Aorta (tissue), 5 donors: Measurements from ENCODE around the gene HSD3B7. TPM values are rescaled to one million over a fixed set of nuclear protein-coding genes. Genes with fewer than 3 reads are reported as not detected.

ENCODE experiments used
- ATAC-seq: fragments of 200-7000 bp; cut with Tn5 transposase; one replicate; pipeline ENCODE4 v1.9.1; 2022; ENCODE audit warnings: moderate library complexity; ENCODE audit not compliant: low FRiP score
- DNase-seq, 2 donors: peaks; one replicate each; pipeline ENCODE4 v3.0.0-alpha.2; 2020
- H3K27ac ChIP-seq, 2 donors: one replicate each; pipeline ENCODE4 v1.5.1; 2013; ENCODE audit warnings: low read length in 2 of 2, mild to moderate bottlenecking in 2 of 2, moderate library complexity in 2 of 2, control low read depth in 1 of 2, inconsistent platforms in 1 of 2, low read depth in 1 of 2
- H3K27me3 ChIP-seq, 2 donors: one replicate each; pipeline ENCODE4 v1.6.1; 2013; ENCODE audit warnings: control low read depth in 1 of 2, low read length in 1 of 2, mild to moderate bottlenecking in 1 of 2, moderate library complexity in 1 of 2; ENCODE audit not compliant: insufficient read depth in 2 of 2, control insufficient read depth in 1 of 2
- H3K36me3 ChIP-seq, 2 donors: one replicate each; pipeline ENCODE4 v1.6.1; 2013; ENCODE audit warnings: control low read depth in 1 of 2, low read length in 1 of 2, mild to moderate bottlenecking in 1 of 2; ENCODE audit not compliant: insufficient read depth in 2 of 2, control insufficient read depth in 1 of 2
- H3K4me1 ChIP-seq, 2 donors: one replicate each; pipeline ENCODE4 v1.6.1; 2013; ENCODE audit warnings: low read length in 2 of 2, control low read depth in 1 of 2, mild to moderate bottlenecking in 1 of 2, moderate library complexity in 1 of 2; ENCODE audit not compliant: insufficient read depth in 2 of 2, control insufficient read depth in 1 of 2
- H3K4me3 ChIP-seq, 2 donors: one replicate each; pipeline ENCODE4 v1.5.1; 2013; ENCODE audit warnings: low read length in 2 of 2, control low read depth in 1 of 2, mild to moderate bottlenecking in 1 of 2
- H3K9me3 ChIP-seq: one replicate; pipeline ENCODE4 v1.6.1; 2013; ENCODE audit warnings: mild to moderate bottlenecking, low read length; ENCODE audit not compliant: control insufficient read depth
- WGBS, 2 donors: extraction: QIAGEN DNeasy Blood & Tissue Kit; methylation state at CpG; one replicate each; pipeline ENCODE4 v1.1.7; 2013; 5-methylcytosine and 5-hydroxymethylcytosine counted together
- intact Hi-C, 2 donors: fragments of 100-400 bp; cut with DNase I; formaldehyde crosslinking; loops; one replicate each; pipeline versions ENCODE4 v1.14.2 to v1.15.0; 2022
- polyA plus RNA-seq, 2 donors: library from polyadenylated mRNA; stranded (reverse); fragments of 200-250 nt; gene quantifications; one replicate each; pipeline ENCODE4 v1.2.3, GENCODE V29; 2013
- total RNA-seq, 2 donors: library from RNA; stranded (reverse); fragmentation: NEBNext Ultra II Directional; extraction: Animal tissue kit (Norgen Biotek cat#: 25700); gene quantifications; one replicate each; pipeline ENCODE4 v1.2.1, GENCODE V29; 2021
- donor health status: healthy with polysubstance abuse.
- donor health status: Bipolar disorder and iron deficiency.
- donor health status: DM: no; HTN: no; CAD: no.
- donor health status: DM: no; HTN: no; CAD: no.
- donor health status: DM: yes; HTN: yes; CAD: no.

The HSD3B7 gene
- total and polyA plus RNA-seq, 4 donors = 8.6 to 31.3 (median 12.0) TPM

- H3K27ac ChIP-seq = no peak overlapping the region
- peaks cover 0 to 4% of the 10 kb centered on the region in 2 donors for H3K36me3 ChIP-seq
- no peaks in the 10 kb centered on the region for H3K4me1 ChIP-seq
- intact Hi-C loops = loop anchor here (2.0 to 10.0 kb wide), 4 partner anchors 91 to 883 kb away; partner anchors contain the start of genes ZNF646 (in 1 of the 2), ZNF668 (in 1 of the 2) and ZNF843 (in 1 of the 2)
- ATAC-seq (no peak), DNase-seq (no peak)
- no peak overlapping the region for H3K4me3 ChIP-seq
- WGBS, 2 donors = 77 to 79% methylated on average over 14 of the region's 14 CpGs
- H3K9me3 ChIP-seq = no peaks in the 10 kb centered on the region
- H3K27me3 ChIP-seq = no peaks in the 10 kb centered on the region
Measured at GRCh38 chr16:30983898-30984610, 953 bp upstream of the HSD3B7 start.

GRCh38 chr16:30985401-30986128 lies 558 bp downstream of the HSD3B7 start:
- Histone ChIP-seq H3K36me3 (peaks cover 0 to 3% of the 10 kb centered on the region in 2 donors), H3K4me1 (no peaks in the 10 kb centered on the region), H3K27me3 (no peaks in the 10 kb centered on the region), H3K27ac (no peak overlapping the region), H3K4me3 (peak overlapping the region in 1 of 2 donors; percentile 18), H3K9me3 (no peaks in the 10 kb centered on the region)
- intact Hi-C loops = loop anchor here (1.0 to 10.0 kb wide), 7 partner anchors 52 to 882 kb away; partner anchors contain the start of genes VKORC1 (in 1 of the 2), ZNF646 (in 1 of the 2), ZNF668 (in 1 of the 2) and ZNF843 (in 1 of the 2)
- WGBS, 2 donors = 46 to 49% methylated on average over 20 of the region's 20 CpGs
- peak; percentile 20 for ATAC-seq
- peak in 1 of 2 donors; percentile 82 for DNase-seq

GRCh38 chr16:30986129-30986991 lies 1.4 kb downstream of the HSD3B7 start:
- 91 to 95% methylated on average over 29 of the region's 29 CpGs for WGBS, 2 donors
- DNase-seq = peak in 1 of 2 donors; percentile 70
- H3K27ac ChIP-seq = no peak overlapping the region
- no peak for ATAC-seq
- no peaks in the 10 kb centered on the region for H3K4me1 ChIP-seq
- no peaks in the 10 kb centered on the region for H3K36me3 ChIP-seq
- H3K4me3 ChIP-seq = no peak overlapping the region
- H3K27me3 ChIP-seq = no peaks in the 10 kb centered on the region
- intact Hi-C loops = loop anchor here (5.0 to 10.0 kb wide), 5 partner anchors 51 to 881 kb away; partner anchors contain the start of genes VKORC1 (in 1 of the 2), ZNF646 (in 1 of the 2) and ZNF668 (in 1 of the 2)
- no peaks in the 10 kb centered on the region for H3K9me3 ChIP-seq

GRCh38 chr16:30987581-30988190 lies 2.7 kb downstream of the HSD3B7 start:
- H3K27ac ChIP-seq = no peak overlapping the region
- no peaks in the 10 kb centered on the region for H3K9me3 ChIP-seq
- no peaks in the 10 kb centered on the region for H3K4me1 ChIP-seq
- H3K36me3 ChIP-seq = no peaks in the 10 kb centered on the region
- intact Hi-C loops = loop anchor here (5.0 to 10.0 kb wide), 5 partner anchors 50 to 880 kb away; partner anchors contain the start of genes VKORC1 (in 1 of the 2), ZNF646 (in 1 of the 2) and ZNF668 (in 1 of the 2)
- 94% methylated on average over 30 of the region's 30 CpGs for WGBS, 2 donors
- no peaks in the 10 kb centered on the region for H3K27me3 ChIP-seq
- DNase-seq (no peak), ATAC-seq (no peak)
- no peak overlapping the region for H3K4me3 ChIP-seq

- no peaks in the 10 kb centered on the region for H3K4me1 ChIP-seq
- intact Hi-C loops = loop anchor here (5.0 to 10.0 kb wide), 5 partner anchors 48 to 878 kb away; partner anchors contain the start of genes VKORC1 (in 1 of the 2), ZNF646 (in 1 of the 2) and ZNF668 (in 1 of the 2)
- ATAC-seq (no peak), DNase-seq (peak in 1 of 2 donors; percentile 64)
- H3K4me3 ChIP-seq = no peak overlapping the region
- H3K36me3 ChIP-seq = no peaks in the 10 kb centered on the region
- 83 to 87% methylated on average over 23 of the region's 23 CpGs for WGBS, 2 donors
- H3K9me3 ChIP-seq = no peaks in the 10 kb centered on the region
- no peaks in the 10 kb centered on the region for H3K27me3 ChIP-seq
- H3K27ac ChIP-seq = no peak overlapping the region
Measured at GRCh38 chr16:30989469-30990047, 4.6 kb downstream of the HSD3B7 start.

- no peak overlapping the region for H3K27ac ChIP-seq
- H3K4me3 ChIP-seq = no peak overlapping the region
- intact Hi-C loops = no loop called here
- H3K36me3 ChIP-seq = no peaks in the 10 kb centered on the region
- DNase-seq = peak in 1 of 2 donors; percentile 71
- ATAC-seq = no peak
- no peaks in the 10 kb centered on the region for H3K4me1 ChIP-seq
- 73 to 75% methylated on average over 12 of the region's 12 CpGs for WGBS, 2 donors
- H3K27me3 ChIP-seq = no peaks in the 10 kb centered on the region
- H3K9me3 ChIP-seq = no peaks in the 10 kb centered on the region
Measured at GRCh38 chr16:30990105-30990504, 5.1 kb downstream of the HSD3B7 start.

- Histone ChIP-seq H3K4me3 (no peak overlapping the region), H3K4me1 (no peaks in the 10 kb centered on the region), H3K9me3 (no peaks in the 10 kb centered on the region), H3K27me3 (no peaks in the 10 kb centered on the region), H3K27ac (no peak overlapping the region), H3K36me3 (no peaks in the 10 kb centered on the region)
- WGBS, 2 donors = 76 to 79% methylated on average over 8 of the region's 8 CpGs
- intact Hi-C loops = no loop called here
- ATAC-seq = no peak
- DNase-seq = peak in 1 of 2 donors; percentile 68
Measured at GRCh38 chr16:30991052-30991451, 6.0 kb downstream of the HSD3B7 start.
